ENCODE data around the gene SAMM50.

Gene SAMM50

GRCh38 chr22:43975041-43975440 lies 19.8 kb downstream of the SAMM50 start:
- no peak for DNase-seq (ENCODE audit: low read depth)
- H3K4me3 ChIP-seq (ENCODE audit: low read depth, low read length) = no peak overlapping the region
- no peak for TF ChIP-seq CTCF (IDR thresholded peaks at IDR 0.05; ENCODE audit: low read depth, low read length, missing control alignments)
- in situ Hi-C loops (cut with HindIII; ENCODE audit: low sequenced_read_pairs) = no loop called here

- in situ Hi-C loops (cut with HindIII; ENCODE audit: low sequenced_read_pairs) = no loop called here
- no peak for DNase-seq (ENCODE audit: low read depth)
- no peak for TF ChIP-seq CTCF (IDR thresholded peaks at IDR 0.05; ENCODE audit: low read depth, low read length, missing control alignments)
- H3K4me3 ChIP-seq (ENCODE audit: low read depth, low read length) = no peak overlapping the region
Observed at GRCh38 chr22:43976861-43977795, 21.9 kb downstream of the SAMM50 start.

GRCh38 chr22:43978558-43978957 lies 23.3 kb downstream of the SAMM50 start:
- DNase-seq (ENCODE audit: low read depth) = no peak
- in situ Hi-C loops (cut with HindIII; ENCODE audit: low sequenced_read_pairs) = no loop called here
- TF ChIP-seq CTCF (IDR thresholded peaks at IDR 0.05; ENCODE audit: low read depth, low read length, missing control alignments) = no peak

GRCh38 chr22:43980579-43980978 lies 25.3 kb downstream of the SAMM50 start:
- TF ChIP-seq CTCF (IDR thresholded peaks at IDR 0.05; ENCODE audit: low read depth, low read length, missing control alignments) = no peak
- H3K4me3 ChIP-seq (ENCODE audit: low read depth, low read length) = no peak overlapping the region
- no peak for DNase-seq (ENCODE audit: low read depth)
- in situ Hi-C loops (cut with HindIII; ENCODE audit: low sequenced_read_pairs) = no loop called here

More at GRCh38 chr22:43978558-43978957, 23.3 kb downstream of the SAMM50 start:
- no peak overlapping the region for H3K4me3 ChIP-seq (ENCODE audit: low read depth, low read length)

GRCh38 chr22:43980996-43981395 lies 25.8 kb downstream of the SAMM50 start:
- in situ Hi-C loops (cut with HindIII; ENCODE audit: low sequenced_read_pairs) = no loop called here
- H3K4me3 ChIP-seq (ENCODE audit: low read depth, low read length) = no peak overlapping the region
- DNase-seq (ENCODE audit: low read depth) = no peak
- no peak for TF ChIP-seq CTCF (IDR thresholded peaks at IDR 0.05; ENCODE audit: low read depth, low read length, missing control alignments)

GRCh38 chr22:43983808-43984207 lies 28.6 kb downstream of the SAMM50 start:
- in situ Hi-C loops (cut with HindIII; ENCODE audit: low sequenced_read_pairs) = no loop called here
- H3K4me3 ChIP-seq (ENCODE audit: low read depth, low read length) = no peak overlapping the region
- no peak for DNase-seq (ENCODE audit: low read depth)
- no peak for TF ChIP-seq CTCF (IDR thresholded peaks at IDR 0.05; ENCODE audit: low read depth, low read length, missing control alignments)

Measured in astrocyte of the cerebellum (primary cell).